ENCODE data around the gene MMAB.

- TF ChIP-seq CTCF (IDR thresholded peaks at IDR 0.05) (no peak), POLR2A (IDR thresholded peaks at IDR 0.05; ENCODE audit: low read depth) (no peak)
Observed at GRCh38 chr12:109575683-109576082, 2.4 kb upstream of the MMAB start.

All from esophagus muscularis mucosa (tissue), 3 donors.